Smooth muscle cell of the pulmonary artery (primary cell): ENCODE results near the gene CD79A. TPM values are rescaled to one million over a fixed set of nuclear protein-coding genes. Genes with fewer than 3 reads are reported as not detected.

Experiments
- total RNA-seq: library from RNA; depleted of rRNA; stranded (reverse); fragments of >200 nt; gene quantifications from 2 replicates; pipeline ENCODE4 v1.2.3, GENCODE V29; 2014

Gene CD79A
- 0.07 and 0.20 TPM in 2 replicates for total RNA-seq

GRCh38 chr19:41876847-41877832 is at the start of gene CD79A:
Gene CD79A (plus strand): TSS chr19:41877279. CDS start chr19:41877305, 26 bp downstream.

GRCh38 chr19:41844601-41845000 is 32.5 kb upstream of the CD79A start, which contains the start of gene LYPD4:
Gene LYPD4 (minus strand): TSS chr19:41844683. CDS start chr19:41839285, 5,398 bp downstream.

GRCh38 chr19:41845001-41845050 is 32.3 kb upstream of the CD79A start, which contains the start of gene DMRTC2:
Gene DMRTC2 (plus strand): TSS chr19:41845042. CDS start chr19:41847429, 2,387 bp downstream.

GRCh38 chr19:41859618-41860418 is 17.3 kb upstream of the CD79A start, which contains the start of gene RPS19:
Gene RPS19 (plus strand): TSS chr19:41860255. CDS start chr19:41860775, 520 bp downstream.

GRCh38 chr19:41882568-41883462 is 5.7 kb downstream of the CD79A start, which contains the start of gene ARHGEF1:
Gene ARHGEF1 (plus strand): TSS chr19:41883184. CDS start chr19:41888083, 4,899 bp downstream.

GRCh38 chr19:41928221-41928683 is 51.2 kb downstream of the CD79A start, which contains the start of gene ERFL:
Gene ERFL (minus strand): TSS chr19:41928449. CDS start chr19:41912919, 15,530 bp downstream.

Other genes with a start within 250 kb of the CD79A start
- gene CEACAM7, start 189.0 kb upstream of the CD79A start, total RNA-seq = not detected in 2 replicates
- not detected in 2 replicates for gene CEACAM5, start 168.7 kb upstream of the CD79A start, total RNA-seq
- gene CEACAM6, start 121.7 kb upstream of the CD79A start, total RNA-seq = not detected in 2 replicates
- gene CEACAM3, start 80.7 kb upstream of the CD79A start, total RNA-seq = not detected in 2 replicates
- not detected in 2 replicates for gene LYPD4, start 32.6 kb upstream of the CD79A start, total RNA-seq
- gene DMRTC2, start 32.2 kb upstream of the CD79A start, total RNA-seq = not detected in 2 replicates
- gene RPS19, start 17.0 kb upstream of the CD79A start, total RNA-seq = 612 and 811 TPM in 2 replicates
- gene ARHGEF1, start 5.9 kb downstream of the CD79A start, total RNA-seq = 33.4 and 39.2 TPM in 2 replicates
- 0.07 and 0.10 TPM in 2 replicates for gene ERFL, start 51.2 kb downstream of the CD79A start, total RNA-seq
- gene RABAC1, start 82.0 kb downstream of the CD79A start, total RNA-seq = 184 and 186 TPM in 2 replicates
- 0.13 TPM in 1 of 2 replicates, not detected in the other for gene ATP1A3, start 117.0 kb downstream of the CD79A start, total RNA-seq
- 3.2 and 7.3 TPM in 2 replicates for gene GRIK5, start 192.9 kb downstream of the CD79A start, total RNA-seq
- gene ZNF574, start 198.9 kb downstream of the CD79A start, total RNA-seq = 12.1 and 13.6 TPM in 2 replicates